GM19463 (cell line): Measurements from ENCODE around the gene RPGR.

Source experiments
- ATAC-seq: cut with Tn5 transposase; IDR thresholded peaks from one replicate; pipeline ENCODE4 v1.9.1; 2021; ENCODE audit warnings: mild to moderate bottlenecking, moderate library complexity; ENCODE audit not compliant: unreplicated experiment

RPGR gene, protein sequence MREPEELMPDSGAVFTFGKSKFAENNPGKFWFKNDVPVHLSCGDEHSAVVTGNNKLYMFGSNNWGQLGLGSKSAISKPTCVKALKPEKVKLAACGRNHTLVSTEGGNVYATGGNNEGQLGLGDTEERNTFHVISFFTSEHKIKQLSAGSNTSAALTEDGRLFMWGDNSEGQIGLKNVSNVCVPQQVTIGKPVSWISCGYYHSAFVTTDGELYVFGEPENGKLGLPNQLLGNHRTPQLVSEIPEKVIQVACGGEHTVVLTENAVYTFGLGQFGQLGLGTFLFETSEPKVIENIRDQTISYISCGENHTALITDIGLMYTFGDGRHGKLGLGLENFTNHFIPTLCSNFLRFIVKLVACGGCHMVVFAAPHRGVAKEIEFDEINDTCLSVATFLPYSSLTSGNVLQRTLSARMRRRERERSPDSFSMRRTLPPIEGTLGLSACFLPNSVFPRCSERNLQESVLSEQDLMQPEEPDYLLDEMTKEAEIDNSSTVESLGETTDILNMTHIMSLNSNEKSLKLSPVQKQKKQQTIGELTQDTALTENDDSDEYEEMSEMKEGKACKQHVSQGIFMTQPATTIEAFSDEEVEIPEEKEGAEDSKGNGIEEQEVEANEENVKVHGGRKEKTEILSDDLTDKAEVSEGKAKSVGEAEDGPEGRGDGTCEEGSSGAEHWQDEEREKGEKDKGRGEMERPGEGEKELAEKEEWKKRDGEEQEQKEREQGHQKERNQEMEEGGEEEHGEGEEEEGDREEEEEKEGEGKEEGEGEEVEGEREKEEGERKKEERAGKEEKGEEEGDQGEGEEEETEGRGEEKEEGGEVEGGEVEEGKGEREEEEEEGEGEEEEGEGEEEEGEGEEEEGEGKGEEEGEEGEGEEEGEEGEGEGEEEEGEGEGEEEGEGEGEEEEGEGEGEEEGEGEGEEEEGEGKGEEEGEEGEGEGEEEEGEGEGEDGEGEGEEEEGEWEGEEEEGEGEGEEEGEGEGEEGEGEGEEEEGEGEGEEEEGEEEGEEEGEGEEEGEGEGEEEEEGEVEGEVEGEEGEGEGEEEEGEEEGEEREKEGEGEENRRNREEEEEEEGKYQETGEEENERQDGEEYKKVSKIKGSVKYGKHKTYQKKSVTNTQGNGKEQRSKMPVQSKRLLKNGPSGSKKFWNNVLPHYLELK

GRCh38 chrX:38327007-38327774 is at the start of gene RPGR:
Gene RPGR (minus strand): TSS chrX:38327509. CDS start chrX:38327367, 142 bp downstream.
- ATAC-seq: peak; percentile 96

GRCh38 chrX:38376747-38377146 is 49.4 kb upstream of the RPGR start:
- no peak for ATAC-seq

DNA sequence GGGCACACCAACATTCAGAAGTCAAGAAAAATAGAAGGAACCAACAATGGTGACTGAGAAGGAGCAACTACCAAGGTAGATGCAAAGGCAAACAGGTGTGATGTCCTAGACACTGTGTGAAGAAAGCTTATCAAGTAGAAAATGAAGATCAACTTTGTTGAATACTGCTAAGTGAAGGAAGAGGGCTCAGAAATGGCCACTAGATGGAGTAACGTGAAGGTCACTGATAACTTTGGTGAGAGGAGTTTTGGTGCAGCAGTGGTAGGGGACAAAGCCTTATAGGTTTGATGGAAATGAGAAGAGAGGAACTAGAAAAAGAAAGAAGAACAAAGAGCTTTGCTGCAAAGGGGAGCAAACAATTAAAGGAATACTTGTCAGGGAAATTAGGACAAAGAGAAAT is 48.6 kb upstream of the RPGR start:
- no peak for ATAC-seq

DNA sequence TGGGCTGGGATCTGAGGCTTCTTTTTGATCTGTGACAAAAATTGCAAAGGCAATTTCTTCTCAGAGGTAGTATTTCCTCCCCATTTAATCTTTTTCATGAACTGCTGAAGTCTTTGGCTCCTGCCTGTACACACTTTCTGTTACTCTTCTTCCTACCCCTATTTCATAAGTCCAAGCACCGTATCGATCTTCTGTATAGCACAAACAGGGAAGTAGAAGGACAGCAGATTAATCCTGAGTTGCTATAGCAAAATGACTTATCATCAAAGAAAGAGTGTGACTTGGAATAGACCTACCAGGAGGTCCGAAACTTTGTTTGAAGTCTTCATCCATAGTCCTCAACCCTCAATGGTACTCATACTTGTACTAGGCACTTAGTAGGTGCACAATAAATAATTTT is 47.1 kb upstream of the RPGR start:
- no peak for ATAC-seq

- ATAC-seq: no peak
Measured at GRCh38 chrX:38371641-38372040, 44.3 kb upstream of the RPGR start.

DNA sequence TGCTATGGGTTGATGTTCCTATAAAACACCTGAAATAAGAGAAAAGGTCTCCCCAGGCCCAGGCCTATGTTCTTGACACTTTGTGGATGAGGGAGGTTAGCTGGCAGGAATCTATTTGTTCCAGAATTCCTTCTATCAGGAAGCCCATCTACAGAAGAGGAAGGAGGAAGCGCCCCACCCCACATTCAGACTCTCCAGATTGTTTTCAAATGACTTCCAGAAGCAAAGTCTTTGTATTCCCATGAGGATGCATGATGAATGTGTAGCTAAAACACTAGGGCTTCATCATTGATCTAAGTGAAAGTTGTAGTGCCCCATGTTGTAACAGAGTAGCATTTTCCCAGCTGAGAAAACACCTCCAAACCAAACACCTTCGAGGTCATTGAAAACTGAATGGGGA is 41.5 kb upstream of the RPGR start:
- ATAC-seq: no peak

GRCh38 chrX:38365954-38366353 is 38.6 kb upstream of the RPGR start:
- ATAC-seq: no peak

DNA sequence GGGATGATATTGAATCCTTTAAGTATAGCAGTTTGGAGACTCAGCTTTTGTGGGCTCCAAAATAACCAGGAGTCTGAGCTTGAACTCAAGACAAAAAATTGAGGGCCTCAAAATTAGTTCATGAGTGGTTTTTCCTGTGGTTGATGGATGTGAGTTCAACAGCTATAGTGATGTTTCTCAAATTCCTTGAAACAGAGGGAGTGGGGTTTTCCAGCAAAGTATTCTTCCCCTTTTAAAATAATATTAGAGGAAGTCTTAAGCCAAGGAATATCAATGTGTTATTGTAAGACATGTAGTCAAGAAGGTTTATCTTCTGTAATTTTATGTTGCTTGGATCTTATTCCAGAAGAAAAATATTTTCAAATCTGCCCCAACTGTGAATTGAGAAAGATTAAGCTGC is 35.7 kb upstream of the RPGR start:
- ATAC-seq: no peak

DNA sequence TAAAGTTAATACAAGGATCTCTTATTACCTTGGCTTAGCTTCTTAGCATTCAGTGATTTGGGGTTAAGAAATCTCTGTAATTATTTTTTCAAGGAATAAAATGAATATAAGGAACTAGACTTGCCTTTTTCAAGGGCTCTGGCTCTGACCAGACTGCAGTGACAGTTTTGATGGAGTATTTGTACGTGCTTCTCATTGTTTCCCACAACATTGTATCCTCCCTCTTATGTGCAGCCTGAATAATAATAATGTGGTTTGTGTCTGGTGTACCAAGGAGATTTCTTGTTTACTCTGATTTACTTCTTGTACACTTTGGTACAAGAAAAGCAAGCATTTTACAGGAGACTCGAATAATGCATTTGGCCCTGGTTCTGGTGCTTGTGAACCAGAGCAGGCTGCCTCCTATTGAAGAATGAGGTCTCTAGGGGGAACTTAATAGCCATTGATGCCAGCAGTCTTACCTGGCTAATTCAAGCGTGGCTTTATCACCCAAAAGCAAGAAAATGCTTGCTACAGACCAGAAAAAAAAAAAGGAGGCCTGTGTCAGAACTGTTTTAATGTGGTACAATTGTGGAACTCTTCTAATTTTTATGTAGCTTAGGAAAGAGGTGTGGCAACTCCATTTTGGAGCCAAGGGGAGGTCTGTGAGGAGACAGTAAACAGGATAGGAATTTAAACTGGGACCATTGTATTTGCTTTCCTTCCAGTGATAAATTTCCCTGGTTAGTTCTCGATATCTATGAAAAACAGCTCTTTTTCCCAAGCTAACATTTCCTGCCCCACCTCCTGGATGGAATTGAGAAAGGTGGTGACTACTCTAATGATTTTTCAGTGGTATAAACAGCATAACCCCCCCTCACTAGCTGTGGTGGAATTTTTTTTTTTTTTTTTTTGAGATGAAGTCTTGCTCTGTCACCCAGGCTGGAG is 30.7 kb upstream of the RPGR start:
- ATAC-seq: no peak

GRCh38 chrX:38356401-38356800 is 29.1 kb upstream of the RPGR start:
- no peak for ATAC-seq

DNA sequence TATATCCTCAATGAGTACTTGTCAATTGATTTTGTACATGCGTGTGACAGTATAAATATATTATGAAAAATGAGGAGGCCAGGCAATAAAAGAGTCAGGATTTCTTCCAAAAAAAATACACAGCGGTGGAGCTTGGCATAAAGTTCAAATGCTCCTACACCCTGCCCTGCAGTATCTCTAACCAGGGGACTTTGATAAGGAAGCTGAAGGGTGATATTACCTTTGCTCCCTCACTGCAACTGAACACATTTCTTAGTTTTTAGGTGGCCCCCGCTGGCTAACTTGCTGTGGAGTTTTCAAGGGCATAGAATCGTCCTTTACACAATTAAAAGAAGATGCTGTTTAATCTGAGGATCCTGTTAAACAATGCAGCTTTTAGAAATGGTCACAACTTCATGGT is 25.1 kb upstream of the RPGR start, which contains the start of gene OTC:
Gene OTC (plus strand): TSS at position 243 of the 400 bp plus-strand sequence. CDS start 93 bp downstream, at position 336.
- no peak for ATAC-seq

GRCh38 chrX:38351346-38351745 is 24.0 kb upstream of the RPGR start:
- no peak for ATAC-seq

GRCh38 chrX:38347136-38347535 is 19.8 kb upstream of the RPGR start:
- peak; percentile 96 for ATAC-seq

DNA sequence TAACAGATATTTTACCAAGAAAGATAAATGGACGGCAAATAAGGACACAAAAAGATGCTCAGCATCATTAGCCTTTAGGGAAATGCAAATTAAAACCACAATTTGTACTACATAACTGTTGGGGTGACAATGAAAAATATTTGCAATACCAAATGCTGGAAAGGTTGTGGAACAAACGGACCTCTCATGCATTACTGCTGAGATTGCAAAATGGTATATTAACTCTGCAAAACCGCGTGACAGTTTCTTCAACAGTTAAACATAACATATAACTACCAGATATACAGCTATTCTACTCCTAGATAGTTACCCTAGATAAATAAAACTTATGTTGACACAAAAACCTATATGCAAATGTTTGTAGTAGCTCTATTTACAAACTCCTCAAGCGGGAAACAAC is 18.8 kb upstream of the RPGR start:
- ATAC-seq: no peak

- no peak for ATAC-seq
Measured at GRCh38 chrX:38342853-38343778, 15.8 kb upstream of the RPGR start.

- ATAC-seq: no peak
Measured at GRCh38 chrX:38341442-38341841, 14.1 kb upstream of the RPGR start.

GRCh38 chrX:38336538-38337240 is 9.4 kb upstream of the RPGR start:
- no peak for ATAC-seq

GRCh38 chrX:38335382-38335781 is 8.1 kb upstream of the RPGR start:
- ATAC-seq: no peak
